Pancreas (tissue), 10 donors: ENCODE data around the gene MAD1L1. TPM values are rescaled to one million over a fixed set of nuclear protein-coding genes. Genes with fewer than 3 reads are reported as not detected.

ENCODE experiments used
- ATAC-seq, 4 donors: fragments of 200-7000 bp; cut with Tn5 transposase; one replicate each; pipeline versions ENCODE4 v1.8.0 to v1.9.1; 2020; ENCODE audit warnings: mild to moderate bottlenecking in 4 of 4, moderate library complexity in 4 of 4
- DNase-seq, 6 donors: peaks; one replicate each; pipeline ENCODE4 v3.0.0-alpha.2; 2020
- FAIRE-seq: peaks from 2 replicates; lab custom pipeline; 2012; peaks lifted over from hg19 to GRCh38; lab: Jason Lieb, UNC
- H3K27ac ChIP-seq, 4 donors: fragments of 200-600 bp; sonication (generic); 1 replicate in 3 of 4; 2 replicates in 1 of 4; pipeline versions ENCODE4 v1.5.0 to v1.8.0; 2020
- H3K27me3 ChIP-seq, 4 donors: fragments of 200-600 bp; one replicate each; pipeline ENCODE4 v1.8.0; 2021
- H3K36me3 ChIP-seq, 3 donors: fragments of 200-600 bp; sonication (generic) in 1 of 3; one replicate each; pipeline versions ENCODE4 v1.5.0 to v1.8.0; 2020 to 2021
- H3K4me1 ChIP-seq, 3 donors: fragments of 200-600 bp; one replicate each; pipeline ENCODE4 v1.8.0; 2021
- H3K4me3 ChIP-seq, 4 donors: fragments of 200-600 bp; sonication (generic) in 2 of 4; one replicate each; pipeline versions ENCODE4 v1.5.0 to v1.8.0; 2020 to 2021
- H3K9me3 ChIP-seq, 4 donors: fragments of 200-600 bp; one replicate each; pipeline ENCODE4 v1.8.0; 2021
- CTCF ChIP-seq, 4 donors: fragments of 200-600 bp; sonication (generic) in 3 of 4; IDR thresholded peaks; one replicate each; pipeline versions ENCODE4 v1.5.0 to v1.8.0; 2021; ENCODE audit warnings: antibody characterized with exemption in 4 of 4
- WGBS, 2 donors: extraction: QIAGEN DNeasy Blood & Tissue Kit; methylation state at CpG; one replicate each; pipeline ENCODE4 v1.1.7; 2013; 5-methylcytosine and 5-hydroxymethylcytosine counted together
- intact Hi-C, 3 donors: fragments of 100-400 bp; cut with DNase I; formaldehyde crosslinking; loops; one replicate each; pipeline versions ENCODE4 v1.11.1 to v1.14.2; 2022
- polyA plus RNA-seq, 2 donors: library from polyadenylated mRNA; stranded (reverse); fragments of 200-250 nt; gene quantifications; one replicate each; pipeline ENCODE4 v1.2.3, GENCODE V29; 2013
- total RNA-seq, 6 donors: library from RNA; stranded (reverse); fragmentation: NEBNext Ultra II Directional in 4 of 6; extraction: Animal tissue kit (Norgen Biotek cat#: 25700) in 4 of 6; gene quantifications; one replicate each; pipeline versions ENCODE4 v1.2.1 to v1.2.4, GENCODE V29; 2021 to 2023
- donor health status: healthy with polysubstance abuse.
- donor health status: DM: no; HTN: no; CAD: no; lungs with moderate emphysema.
- donor health status: DM: no; HTN: no; CAD: no.
- donor health status: control.
- donor health status: control.
- donor health status: Bipolar disorder and iron deficiency.
- donor health status: DM: yes; HTN: yes; CAD: no.
- donor health status: DM: no; HTN: no; CAD: no.
- donor health status: DM: no; HTN: no; CAD: no.
- donor health status: DM: yes; HTN: yes; CAD: no.

The MAD1L1 gene
- total and polyA plus RNA-seq, 8 donors: 9.8 to 28.2 (median 11.9) TPM

- FAIRE-seq: no peak
Measured at GRCh38 chr7:1851721-1852516, 380.8 kb downstream of the MAD1L1 start.

GRCh38 chr7:1850976-1851571 is 381.7 kb downstream of the MAD1L1 start:
- no peak for FAIRE-seq
- H3K27me3 ChIP-seq: no peaks in the 10 kb centered on the region
- ATAC-seq: no peak
- no peaks in the 10 kb centered on the region for H3K9me3 ChIP-seq
- DNase-seq: peak in 3 of 6 donors; percentile 14 to 57 (median 48)
- H3K36me3 ChIP-seq: no peaks in the 10 kb centered on the region
- H3K27ac ChIP-seq: no peak overlapping the region
- H3K4me3 ChIP-seq: no peak overlapping the region
- 89 to 96% methylated on average over 30 to 31 of the region's 31 CpGs for WGBS, 2 donors
- TF ChIP-seq CTCF (IDR thresholded peaks at IDR 0.05): no peak
- H3K4me1 ChIP-seq: no peaks in the 10 kb centered on the region
- intact Hi-C loops: no loop called here

More at GRCh38 chr7:1851721-1852516, 380.8 kb downstream of the MAD1L1 start:
- H3K4me3 ChIP-seq: no peak overlapping the region
- DNase-seq: peak in 3 of 6 donors; percentile 31 to 46 (median 45)
- H3K4me1 ChIP-seq: no peaks in the 10 kb centered on the region
- ATAC-seq: peak in 2 of 4 donors; percentile 23 to 25
- no peaks in the 10 kb centered on the region for H3K27me3 ChIP-seq
- no peak overlapping the region for H3K27ac ChIP-seq
- 91 to 92% methylated on average over 26 of the region's 26 CpGs for WGBS, 2 donors
- intact Hi-C loops: no loop called here
- no peaks in the 10 kb centered on the region for H3K9me3 ChIP-seq
- no peak for TF ChIP-seq CTCF (IDR thresholded peaks at IDR 0.05)
- H3K36me3 ChIP-seq: no peaks in the 10 kb centered on the region

GRCh38 chr7:1850111-1850975 is 382.4 kb downstream of the MAD1L1 start:
- DNase-seq (peak in 3 of 6 donors; percentile 11 to 66 (median 55)), FAIRE-seq (no peak), ATAC-seq (no peak)
- Histone ChIP-seq H3K4me3 (no peak overlapping the region), H3K36me3 (no peaks in the 10 kb centered on the region), H3K9me3 (no peaks in the 10 kb centered on the region), H3K27ac (no peak overlapping the region), H3K27me3 (no peaks in the 10 kb centered on the region), H3K4me1 (no peaks in the 10 kb centered on the region)
- WGBS, 2 donors: 92 to 96% methylated on average over 33 of the region's 33 CpGs
- no peak for TF ChIP-seq CTCF (IDR thresholded peaks at IDR 0.05)
- intact Hi-C loops: no loop called here

- no peaks in the 10 kb centered on the region for H3K9me3 ChIP-seq
- DNase-seq: peak in 3 of 6 donors; percentile 10 to 50 (median 44)
- no peak overlapping the region for H3K27ac ChIP-seq
- FAIRE-seq: no peak
- intact Hi-C loops: no loop called here
- H3K4me1 ChIP-seq: no peaks in the 10 kb centered on the region
- no peaks in the 10 kb centered on the region for H3K36me3 ChIP-seq
- WGBS, 2 donors: 90 to 95% methylated on average over 35 of the region's 35 CpGs
- no peak overlapping the region for H3K4me3 ChIP-seq
- no peaks in the 10 kb centered on the region for H3K27me3 ChIP-seq
- no peak for TF ChIP-seq CTCF (IDR thresholded peaks at IDR 0.05)
- no peak for ATAC-seq
Measured at GRCh38 chr7:1849351-1850041, 383.2 kb downstream of the MAD1L1 start.
